ENCODE measurements around the gene PCBD1.
"Not testable (repeated sequence)": the region's sequence is repeated elsewhere in the genome, so short reads cannot be mapped to it uniquely, and the experiment has no call there.

The PCBD1 gene

DNA sequence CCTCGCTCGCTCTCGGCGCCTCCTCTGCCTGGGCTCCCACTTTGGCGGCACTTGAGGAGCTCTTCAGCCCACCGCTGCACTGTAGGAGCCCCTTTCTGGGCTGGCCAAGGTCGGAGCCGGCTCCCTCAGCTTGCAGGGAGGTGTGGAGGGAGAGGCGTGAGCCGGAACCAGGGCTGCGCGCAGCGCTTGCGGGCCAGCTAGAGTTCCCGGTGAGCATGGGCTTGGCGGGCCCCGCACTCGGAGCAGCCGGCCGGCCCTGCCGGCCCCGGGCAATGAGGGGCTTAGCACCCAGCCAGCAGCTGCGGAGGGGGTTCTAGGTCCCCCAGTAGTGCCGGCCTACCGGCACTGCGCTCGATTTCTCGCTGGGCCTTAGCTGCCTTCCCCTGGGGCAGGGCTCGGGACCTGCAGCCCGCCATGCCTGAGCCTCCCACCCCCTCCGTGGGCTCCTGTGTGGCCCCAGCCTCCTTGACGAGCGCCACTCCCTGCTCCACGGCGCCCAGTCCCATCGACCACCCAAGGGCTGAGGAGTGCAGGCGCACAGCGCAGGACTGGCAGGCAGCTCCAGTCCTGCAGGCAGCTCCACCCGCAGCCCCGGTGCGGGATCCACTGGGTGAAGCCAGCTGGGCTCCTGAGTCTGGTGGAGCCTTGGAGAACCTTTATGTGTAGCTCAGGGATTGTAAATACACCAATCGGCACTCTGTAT is 26.7 kb downstream of the PCBD1 start:
- not testable (repeated sequence) for DNase-seq

- DNase-seq, result no peak
Observed at GRCh38 chr10:70858759-70859158, 29.6 kb downstream of the PCBD1 start.

- DNase-seq, result no peak
Observed at GRCh38 chr10:70856454-70856853, 31.9 kb downstream of the PCBD1 start.

DNA sequence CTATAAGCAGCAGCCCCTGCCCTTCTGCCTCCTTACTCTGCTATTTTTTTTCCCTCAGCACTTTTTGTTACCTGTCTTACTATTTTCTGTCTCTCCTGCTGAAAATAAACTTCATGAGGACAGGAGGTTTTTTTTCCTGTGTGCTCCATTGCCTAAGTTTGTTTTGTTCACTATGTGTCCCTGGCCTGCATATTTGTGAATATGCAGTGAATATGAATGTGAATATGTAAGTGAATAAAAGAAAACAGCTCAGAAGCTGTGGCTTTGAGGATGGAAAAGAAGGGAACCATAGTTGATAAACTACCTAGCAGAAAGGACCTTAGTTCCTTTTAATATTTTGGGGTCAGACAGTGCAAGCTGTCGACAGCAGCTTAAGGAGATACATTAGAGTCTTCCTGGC is 34.9 kb downstream of the PCBD1 start:
- DNase-seq, result no peak

GRCh38 chr10:70853038-70853437 is 35.3 kb downstream of the PCBD1 start:
- DNase-seq, result no peak

DNA sequence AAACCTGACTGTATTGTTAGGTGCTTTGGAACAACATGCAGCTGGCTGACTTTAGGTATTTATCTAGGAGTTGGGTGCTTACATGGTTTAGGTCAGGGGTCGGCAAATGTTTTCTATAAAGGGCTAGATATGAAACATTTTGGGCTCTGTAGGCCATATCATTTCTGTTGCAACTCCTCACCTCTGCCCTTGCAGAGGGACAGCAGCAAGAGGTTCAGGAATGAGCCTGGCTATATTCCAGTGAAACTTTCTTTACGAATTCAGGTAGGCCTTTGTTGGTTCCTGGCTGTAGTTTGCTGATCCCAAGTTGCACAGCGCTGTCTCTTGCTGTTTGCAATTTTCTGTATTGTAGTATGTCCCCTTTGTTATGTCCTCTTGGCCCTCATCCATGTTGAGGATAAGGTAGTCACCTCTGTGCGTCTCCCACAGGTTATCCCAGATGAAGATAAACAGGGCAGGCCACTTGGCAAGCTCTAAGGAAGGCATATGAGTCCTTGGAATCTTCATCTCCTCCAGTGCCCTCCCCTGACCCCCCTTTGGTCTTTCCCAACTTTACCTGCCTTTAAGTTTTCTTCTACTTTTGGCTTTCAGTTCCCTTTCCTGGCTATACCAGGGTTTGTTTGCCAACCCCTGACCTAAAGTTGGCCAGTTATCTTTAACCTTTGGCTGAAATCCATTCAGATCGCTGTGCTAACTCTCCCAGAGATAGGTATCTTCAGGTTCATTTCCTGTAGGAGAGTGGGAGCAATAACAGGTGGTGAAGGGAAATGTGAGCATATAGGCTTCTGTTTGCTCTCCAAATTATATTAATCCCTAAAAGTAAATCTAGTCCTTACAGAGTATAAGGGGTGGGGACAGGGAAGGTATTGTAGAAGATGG is 36.5 kb downstream of the PCBD1 start:
- DNase-seq, result no peak

DNA sequence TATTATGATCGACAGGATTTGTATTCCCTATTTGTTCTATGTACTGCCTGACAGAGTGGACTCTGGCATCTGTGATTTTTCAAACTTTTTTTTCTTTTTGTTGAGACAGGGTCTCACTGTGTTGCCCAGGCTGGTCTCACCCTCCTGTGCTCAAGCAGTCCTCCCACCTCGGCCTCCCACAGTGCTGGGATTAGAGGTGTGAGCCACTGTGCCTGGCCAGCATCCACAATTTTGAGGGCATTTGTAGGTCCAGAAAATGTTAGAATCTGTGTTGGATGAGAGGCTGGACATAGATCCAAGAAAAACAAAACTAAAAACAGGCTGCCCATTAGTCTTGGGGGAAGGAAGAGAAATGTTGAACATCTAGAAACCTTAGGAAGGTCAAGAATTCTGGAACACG is 38.3 kb downstream of the PCBD1 start:
- DNase-seq, result no peak

- DNase-seq, result no peak
Observed at GRCh38 chr10:70849582-70850016, 38.8 kb downstream of the PCBD1 start.

GRCh38 chr10:70847659-70848360 is 40.6 kb downstream of the PCBD1 start:
- DNase-seq, result peak in 1 of 5 donors; percentile 20

DNA sequence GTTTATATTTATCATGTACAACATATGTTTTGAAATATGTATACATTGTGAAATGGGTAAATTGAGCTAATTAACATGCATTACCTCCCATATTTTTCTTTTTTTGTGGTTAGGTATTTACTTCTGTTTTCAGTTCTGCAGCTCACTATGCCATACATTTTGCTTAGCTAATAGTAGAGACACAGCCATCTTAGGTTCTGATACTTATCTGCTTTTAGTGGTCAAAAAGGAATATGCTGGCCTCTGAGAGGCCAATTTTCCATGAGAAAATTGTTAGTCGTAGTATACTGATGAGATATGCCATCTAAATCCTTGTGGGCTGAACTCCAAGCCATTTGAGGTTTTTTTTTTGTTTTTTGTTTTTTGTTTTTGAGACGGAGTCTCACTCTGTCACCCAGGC is 41.6 kb downstream of the PCBD1 start:
- no peak for DNase-seq

- no peak for DNase-seq
Observed at GRCh38 chr10:70845816-70846215, 42.5 kb downstream of the PCBD1 start.

GRCh38 chr10:70845256-70845655 is 43.1 kb downstream of the PCBD1 start:
- DNase-seq, result no peak

DNA sequence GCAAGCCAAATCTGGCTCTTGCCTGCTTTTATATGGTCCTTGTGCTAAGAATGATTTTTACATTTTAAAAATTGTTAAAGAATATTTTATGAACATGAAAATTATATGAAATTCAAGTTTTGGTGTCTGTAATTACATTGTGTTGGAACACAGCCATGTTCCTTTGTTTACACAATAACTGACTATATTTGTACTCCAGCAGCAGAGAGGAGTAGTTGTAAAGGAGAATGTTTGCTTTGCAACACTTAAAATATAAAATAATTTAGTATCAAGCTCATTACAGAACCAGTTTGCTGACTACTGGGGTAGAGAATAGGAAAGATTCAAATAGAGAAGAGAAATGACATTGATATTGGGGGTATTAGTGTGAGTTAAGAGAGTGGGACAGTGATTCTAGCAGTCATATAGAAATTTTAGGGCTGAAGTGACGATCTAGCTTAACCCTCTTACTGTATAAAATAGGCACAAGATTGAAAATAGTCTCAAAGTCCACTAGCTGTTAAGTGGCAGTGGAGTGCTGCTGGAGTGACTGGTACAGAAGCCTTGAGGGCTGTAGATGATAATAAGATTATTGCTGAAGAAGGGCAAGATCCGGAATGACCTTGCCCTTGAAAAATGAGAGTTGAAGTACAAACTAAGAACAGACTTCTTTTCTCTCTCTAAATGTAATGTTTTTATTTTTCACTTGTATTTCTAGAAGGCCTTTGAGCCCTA is 44.4 kb downstream of the PCBD1 start:
- DNase-seq, result no peak

- DNase-seq, result no peak
Observed at GRCh38 chr10:70843333-70843732, 45.0 kb downstream of the PCBD1 start.

- DNase-seq, result no peak
Observed at GRCh38 chr10:70840836-70841235, 47.5 kb downstream of the PCBD1 start.

DNA sequence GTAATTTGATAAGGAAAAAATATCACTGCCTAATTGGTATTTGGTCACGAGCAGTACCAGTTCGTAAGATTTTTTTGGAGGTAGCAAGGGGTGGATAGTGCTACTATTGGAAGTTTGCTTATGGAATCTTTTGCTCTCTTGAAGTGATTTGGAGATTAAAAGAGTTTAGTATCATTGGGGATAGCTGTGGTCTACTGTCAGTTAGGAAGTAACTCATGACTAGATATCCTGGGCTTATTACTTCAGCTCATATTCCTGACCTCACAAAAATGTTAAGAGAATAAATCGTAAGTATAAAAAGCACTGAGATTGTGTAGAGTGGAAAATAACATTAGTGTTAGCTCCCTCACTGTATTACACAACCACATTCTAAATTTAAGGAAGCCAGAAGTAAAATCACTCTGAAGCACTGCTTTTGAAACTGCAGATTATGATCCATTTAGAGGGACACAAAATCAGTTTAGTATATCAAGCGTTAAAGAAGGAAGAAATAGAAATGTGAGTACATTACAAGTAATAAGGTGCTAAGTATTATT is 50.0 kb downstream of the PCBD1 start:
- no peak for DNase-seq

DNA sequence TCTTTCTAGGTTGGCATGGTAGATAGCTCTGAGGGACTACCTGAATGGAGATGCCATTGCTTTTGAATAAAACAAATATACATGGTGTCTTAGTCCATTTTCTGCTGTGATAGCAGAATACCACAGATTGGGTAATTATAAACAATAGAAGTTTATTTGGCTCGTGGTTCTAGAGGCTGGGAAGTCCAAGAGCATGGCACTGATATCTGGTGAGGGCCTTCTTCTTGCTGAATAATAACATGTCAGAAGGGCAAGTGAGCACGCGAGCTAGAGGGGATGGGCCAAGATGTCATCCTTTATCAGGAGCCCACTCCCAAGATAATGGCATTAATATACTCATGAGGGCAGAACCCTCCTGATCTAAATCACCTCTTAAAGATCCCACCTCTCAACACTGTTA is 50.7 kb downstream of the PCBD1 start:
- no peak for DNase-seq

GRCh38 chr10:70836319-70836718 is 52.0 kb downstream of the PCBD1 start:
- no peak for DNase-seq

DNA sequence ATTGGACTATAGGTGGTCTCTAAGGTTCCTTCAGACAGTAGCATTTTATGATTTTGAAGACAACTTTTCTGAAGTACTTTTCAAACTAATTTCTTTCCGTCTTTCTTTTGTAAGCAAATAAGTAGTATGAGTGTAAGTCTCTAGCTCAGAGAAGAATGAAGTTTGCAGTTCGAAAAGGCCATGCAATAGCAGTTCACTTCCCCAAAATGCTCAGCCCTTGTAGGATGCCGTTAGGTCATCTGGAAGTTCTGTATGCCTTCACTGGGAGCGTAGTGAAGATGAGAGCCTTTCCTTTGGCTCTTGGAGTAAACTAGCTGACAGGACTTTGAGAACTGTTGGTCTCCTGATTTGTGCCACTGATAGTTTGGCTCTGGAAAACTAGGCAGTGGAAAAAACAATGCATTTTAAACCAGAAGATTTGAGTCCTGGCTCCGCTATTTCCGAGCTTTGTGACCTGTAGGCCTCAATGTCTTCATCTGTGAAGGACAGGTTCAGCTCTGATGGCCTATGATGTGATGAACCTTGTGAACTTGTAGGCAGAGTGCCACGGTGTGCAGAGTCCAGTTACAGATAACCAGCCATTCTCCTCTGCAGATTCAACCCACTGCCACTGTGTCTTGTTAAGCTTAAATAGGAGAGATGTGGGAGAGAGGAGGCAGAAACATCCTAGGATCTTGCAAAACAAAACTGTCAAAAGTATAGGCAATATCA is 53.8 kb downstream of the PCBD1 start:
- no peak for DNase-seq

DNA sequence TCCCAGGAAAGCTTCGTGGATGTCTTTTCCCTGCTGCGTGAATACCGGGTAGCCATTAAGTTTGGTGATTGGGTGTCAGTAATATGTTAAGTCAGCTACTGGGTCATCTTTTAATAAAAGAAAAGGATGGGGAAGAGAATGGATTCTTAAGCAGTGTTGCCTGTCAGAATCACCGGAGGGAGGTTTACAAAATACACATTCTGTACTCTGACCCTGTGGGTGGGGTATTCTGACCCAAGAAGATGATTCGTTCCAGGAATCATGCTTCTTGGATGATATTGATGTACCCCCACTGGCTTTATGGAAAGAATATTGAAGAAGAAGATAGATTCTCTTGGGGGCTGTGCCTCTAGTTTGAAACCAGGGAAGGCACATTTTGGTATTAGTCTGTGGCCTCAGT is 54.3 kb downstream of the PCBD1 start:
- no peak for DNase-seq

DNA sequence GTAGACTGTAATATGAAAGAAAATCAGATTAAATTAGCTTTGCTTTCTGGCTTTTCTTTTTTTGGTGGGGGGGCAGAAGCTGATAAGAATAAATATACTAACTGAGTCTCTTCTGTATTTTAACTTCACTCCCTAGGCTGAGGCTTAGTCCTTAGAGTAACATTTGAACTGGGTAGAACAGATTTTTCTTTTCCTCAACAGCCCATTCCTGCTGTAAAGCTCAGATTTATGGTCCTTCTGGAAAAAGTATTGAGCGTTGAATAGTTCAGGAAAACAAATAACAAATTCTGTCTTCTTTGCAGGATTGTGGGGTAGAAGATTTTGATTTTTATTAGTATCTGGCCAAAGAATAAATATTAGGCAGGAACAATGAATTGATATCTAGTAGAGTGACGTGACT is 54.8 kb downstream of the PCBD1 start:
- DNase-seq, result no peak
